OCI-LY7 (cell line): ENCODE data around the gene TSHZ2.

Source experiments
- EZH2phosphoT487 ChIP-seq: fragments of 200-600 bp; sonication (generic); IDR thresholded peaks from 2 replicates; pipeline ENCODE4 v1.6.1; 2018; ENCODE audit warnings: low read depth, borderline replicate concordance, mild to moderate bottlenecking, mixed run types, antibody characterized with exemption, low read length, moderate library complexity, mixed read lengths
- TF ChIP-seq, protein P1 (sequence below): fragments of 200-600 bp; sonication (generic); conservative IDR thresholded peaks from 2 replicates; pipeline ENCODE4 v1.5.1; 2014; ENCODE audit warnings: mild to moderate bottlenecking, antibody characterized with exemption, low read length, moderate library complexity, mixed read lengths

DNA sequence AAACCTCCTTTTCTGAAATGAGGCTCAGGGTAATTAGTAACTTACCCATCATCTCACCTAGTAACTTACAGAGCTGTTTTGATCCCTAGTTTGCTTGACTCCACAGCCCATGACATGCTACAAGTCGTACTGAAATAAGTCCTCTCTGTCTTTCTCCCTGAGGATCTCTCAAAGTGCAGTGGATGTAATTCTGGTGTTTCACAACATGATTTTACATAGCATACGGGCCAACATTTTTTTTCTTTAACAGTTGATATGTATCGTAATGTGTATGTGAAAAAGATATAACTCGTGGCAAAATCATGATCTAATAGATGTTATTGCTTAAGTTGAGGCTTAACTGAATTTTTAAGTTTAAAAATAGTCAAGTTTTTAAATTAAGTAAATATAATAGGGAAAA lies 45.0 kb downstream of the TSHZ2 start:
- TF ChIP-seq, protein P1, sequence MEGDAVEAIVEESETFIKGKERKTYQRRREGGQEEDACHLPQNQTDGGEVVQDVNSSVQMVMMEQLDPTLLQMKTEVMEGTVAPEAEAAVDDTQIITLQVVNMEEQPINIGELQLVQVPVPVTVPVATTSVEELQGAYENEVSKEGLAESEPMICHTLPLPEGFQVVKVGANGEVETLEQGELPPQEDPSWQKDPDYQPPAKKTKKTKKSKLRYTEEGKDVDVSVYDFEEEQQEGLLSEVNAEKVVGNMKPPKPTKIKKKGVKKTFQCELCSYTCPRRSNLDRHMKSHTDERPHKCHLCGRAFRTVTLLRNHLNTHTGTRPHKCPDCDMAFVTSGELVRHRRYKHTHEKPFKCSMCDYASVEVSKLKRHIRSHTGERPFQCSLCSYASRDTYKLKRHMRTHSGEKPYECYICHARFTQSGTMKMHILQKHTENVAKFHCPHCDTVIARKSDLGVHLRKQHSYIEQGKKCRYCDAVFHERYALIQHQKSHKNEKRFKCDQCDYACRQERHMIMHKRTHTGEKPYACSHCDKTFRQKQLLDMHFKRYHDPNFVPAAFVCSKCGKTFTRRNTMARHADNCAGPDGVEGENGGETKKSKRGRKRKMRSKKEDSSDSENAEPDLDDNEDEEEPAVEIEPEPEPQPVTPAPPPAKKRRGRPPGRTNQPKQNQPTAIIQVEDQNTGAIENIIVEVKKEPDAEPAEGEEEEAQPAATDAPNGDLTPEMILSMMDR, result no peak
- TF ChIP-seq EZH2phosphoT487, result no peak
